KMS-11 (cell line): ENCODE data around the gene ATP5MC3.

Source experiments
- H2AFZ ChIP-seq: fragments of 200-600 bp; sonication (generic); 2 replicates; pipeline ENCODE4 v1.6.1; 2016; ENCODE audit warnings: antibody characterized with exemption, mixed run types, low read depth
- H3K27ac ChIP-seq: fragments of 200-600 bp; sonication (generic); 2 replicates; pipeline ENCODE4 v1.6.1; 2016; ENCODE audit warnings: mild to moderate bottlenecking, mixed run types
- H3K27me3 ChIP-seq: fragments of 200-600 bp; sonication (generic); 2 replicates; pipeline ENCODE4 v1.6.1; 2017; ENCODE audit warnings: mild to moderate bottlenecking, low read depth, mixed run types, moderate library complexity; ENCODE audit not compliant: insufficient read depth
- H3K36me3 ChIP-seq: fragments of 200-600 bp; sonication (generic); 2 replicates; pipeline ENCODE4 v1.6.1; 2017; ENCODE audit warnings: mild to moderate bottlenecking, mixed run types; ENCODE audit not compliant: insufficient read depth
- H3K4me1 ChIP-seq: fragments of 200-600 bp; sonication (generic); 2 replicates; pipeline ENCODE4 v1.6.1; 2016; ENCODE audit warnings: mild to moderate bottlenecking, low read depth, mixed run types; ENCODE audit not compliant: poor library complexity, severe bottlenecking
- H3K4me2 ChIP-seq: fragments of 200-600 bp; sonication (generic); 2 replicates; pipeline ENCODE4 v1.7.0; 2016; ENCODE audit warnings: mild to moderate bottlenecking, mixed run types
- H3K4me3 ChIP-seq: fragments of 200-600 bp; sonication (generic); IDR thresholded peaks from 2 replicates; pipeline ENCODE4 v1.6.1; 2017; ENCODE audit warnings: low read depth, low read length, mixed read lengths; ENCODE audit not compliant: insufficient read depth
- H3K79me2 ChIP-seq: fragments of 200-600 bp; sonication (generic); 2 replicates; pipeline ENCODE4 v1.6.1; 2016; ENCODE audit warnings: low read depth, mixed run types; ENCODE audit not compliant: insufficient read depth
- H3K9ac ChIP-seq: fragments of 200-600 bp; sonication (generic); 2 replicates; pipeline ENCODE4 v1.6.1; 2016; ENCODE audit warnings: mild to moderate bottlenecking, mixed run types
- H4K20me1 ChIP-seq: fragments of 200-600 bp; sonication (generic); 2 replicates; pipeline ENCODE4 v1.6.1; 2016; ENCODE audit warnings: mild to moderate bottlenecking, mixed run types; ENCODE audit not compliant: insufficient read depth
- TF ChIP-seq, protein P1 (sequence below): fragments of 200-600 bp; sonication (generic); conservative IDR thresholded peaks from 2 replicates; pipeline ENCODE4 v1.6.1; 2017; ENCODE audit warnings: low read depth, mild to moderate bottlenecking, antibody characterized with exemption, low read length, moderate library complexity, mixed read lengths

The ATP5MC3 gene

DNA sequence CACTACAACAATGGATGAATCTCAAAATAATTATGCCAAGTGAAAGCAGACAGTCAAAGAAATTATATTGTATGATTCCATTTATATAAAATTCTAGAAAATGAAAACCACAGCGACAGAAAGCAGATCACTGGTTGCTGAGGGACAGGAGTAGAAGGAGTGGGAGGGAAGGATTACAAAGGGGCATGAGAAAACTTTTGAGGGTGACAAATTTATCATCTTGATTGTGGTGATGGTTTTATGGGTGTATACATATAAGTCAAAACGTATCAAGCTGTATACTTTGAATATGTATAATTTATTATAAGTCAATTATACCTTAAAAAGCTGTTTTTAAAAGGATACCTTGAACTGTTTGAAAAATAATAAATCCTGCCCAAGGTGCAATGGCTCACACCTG lies 41.2 kb downstream of the ATP5MC3 start:
- Histone ChIP-seq H3K4me3 (no peak overlapping the region), H2AFZ (no peak overlapping the region), H3K27ac (no peak overlapping the region), H3K4me2 (0 out of 2 replicates have a peak overlapping the region, but pooled peaks have one; percentile 6), H3K9ac (no peak overlapping the region), H4K20me1 (no peaks in the 10 kb centered on the region), H3K79me2 (peaks cover 82% of the 10 kb centered on the region), H3K4me1 (peaks cover 80% of the 10 kb centered on the region), H3K36me3 (0 out of 2 replicates have a peak, but pooled peaks cover 4% of the 10 kb centered on the region), H3K27me3 (no peaks in the 10 kb centered on the region)
- TF ChIP-seq, protein P1, sequence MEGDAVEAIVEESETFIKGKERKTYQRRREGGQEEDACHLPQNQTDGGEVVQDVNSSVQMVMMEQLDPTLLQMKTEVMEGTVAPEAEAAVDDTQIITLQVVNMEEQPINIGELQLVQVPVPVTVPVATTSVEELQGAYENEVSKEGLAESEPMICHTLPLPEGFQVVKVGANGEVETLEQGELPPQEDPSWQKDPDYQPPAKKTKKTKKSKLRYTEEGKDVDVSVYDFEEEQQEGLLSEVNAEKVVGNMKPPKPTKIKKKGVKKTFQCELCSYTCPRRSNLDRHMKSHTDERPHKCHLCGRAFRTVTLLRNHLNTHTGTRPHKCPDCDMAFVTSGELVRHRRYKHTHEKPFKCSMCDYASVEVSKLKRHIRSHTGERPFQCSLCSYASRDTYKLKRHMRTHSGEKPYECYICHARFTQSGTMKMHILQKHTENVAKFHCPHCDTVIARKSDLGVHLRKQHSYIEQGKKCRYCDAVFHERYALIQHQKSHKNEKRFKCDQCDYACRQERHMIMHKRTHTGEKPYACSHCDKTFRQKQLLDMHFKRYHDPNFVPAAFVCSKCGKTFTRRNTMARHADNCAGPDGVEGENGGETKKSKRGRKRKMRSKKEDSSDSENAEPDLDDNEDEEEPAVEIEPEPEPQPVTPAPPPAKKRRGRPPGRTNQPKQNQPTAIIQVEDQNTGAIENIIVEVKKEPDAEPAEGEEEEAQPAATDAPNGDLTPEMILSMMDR: no peak

DNA sequence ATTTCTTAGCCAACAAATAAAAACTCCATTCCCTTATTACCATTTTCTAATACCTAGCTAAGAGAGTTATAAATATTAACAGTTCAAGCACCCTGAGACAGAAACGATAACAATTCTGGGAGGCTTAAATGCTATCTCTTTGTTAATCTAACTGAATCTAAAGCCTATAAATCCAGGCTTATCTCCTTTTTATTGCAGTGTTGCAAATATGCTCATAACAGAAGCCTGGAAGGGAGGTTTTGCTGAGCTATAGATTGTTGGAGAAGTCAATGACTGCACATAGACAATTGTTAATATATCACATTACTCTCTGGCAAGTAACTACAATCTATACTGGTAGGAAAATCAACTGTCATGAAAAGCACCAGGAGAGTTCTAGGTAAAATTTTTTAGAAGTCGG lies 43.7 kb downstream of the ATP5MC3 start:
- H4K20me1 ChIP-seq: no peaks in the 10 kb centered on the region
- H3K4me3 ChIP-seq: no peak overlapping the region
- H3K27me3 ChIP-seq: no peaks in the 10 kb centered on the region
- H3K4me2 ChIP-seq: peak overlapping the region; percentile 69
- no peak overlapping the region for H3K9ac ChIP-seq
- peaks cover 84% of the 10 kb centered on the region for H3K79me2 ChIP-seq
- TF ChIP-seq, protein P1: no peak
- H3K36me3 ChIP-seq: 0 out of 2 replicates have a peak, but pooled peaks cover 4% of the 10 kb centered on the region
- no peak overlapping the region for H2AFZ ChIP-seq
- peak overlapping the region; percentile 78 for H3K27ac ChIP-seq
- H3K4me1 ChIP-seq: peaks cover 95% of the 10 kb centered on the region

DNA sequence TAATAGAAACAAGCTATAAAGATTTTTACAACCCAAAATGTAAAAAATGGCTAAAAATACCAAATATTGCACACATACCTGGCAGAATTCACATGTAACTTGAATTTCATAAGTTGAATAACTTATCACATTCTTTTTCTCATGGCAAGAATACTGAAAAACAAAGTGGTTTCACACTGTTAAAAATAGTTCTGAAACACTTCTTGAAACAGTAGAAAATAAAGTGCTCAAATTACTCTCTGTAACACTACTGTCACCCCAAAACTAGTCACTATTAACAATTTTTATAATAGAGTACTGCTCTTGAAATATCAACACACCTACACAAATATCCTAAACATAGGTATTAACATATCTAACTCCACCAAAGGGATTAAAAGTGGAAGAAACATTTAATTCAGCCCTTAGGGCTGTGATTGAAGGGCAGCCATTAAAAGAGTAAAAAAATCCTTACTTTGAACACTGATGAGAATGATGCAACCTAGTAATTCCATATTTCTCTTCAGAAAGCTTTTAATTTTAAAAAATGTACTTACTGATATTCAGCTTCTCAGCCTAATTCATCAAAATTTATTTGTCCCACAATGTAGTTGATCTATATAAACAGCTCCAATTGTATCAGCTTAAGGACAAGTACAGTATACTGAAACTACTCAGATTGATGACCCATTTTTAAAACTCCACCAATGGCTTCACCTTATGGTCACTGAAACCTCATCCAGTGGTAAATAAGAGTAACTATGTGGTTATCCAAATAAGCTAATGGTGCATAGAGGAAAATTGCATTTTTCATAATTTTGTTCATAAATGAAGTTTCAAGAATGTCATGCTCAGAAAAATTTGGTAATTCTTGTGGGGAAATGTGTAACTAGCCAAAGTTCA lies 44.9 kb downstream of the ATP5MC3 start:
- 0 out of 2 replicates have a peak, but pooled peaks cover 4% of the 10 kb centered on the region for H3K36me3 ChIP-seq
- peak overlapping the region; percentile 69 for H3K4me2 ChIP-seq
- peak overlapping the region; percentile 78 for H3K27ac ChIP-seq
- H3K79me2 ChIP-seq: peaks cover 80% of the 10 kb centered on the region
- no peaks in the 10 kb centered on the region for H3K27me3 ChIP-seq
- no peaks in the 10 kb centered on the region for H4K20me1 ChIP-seq
- no peak overlapping the region for H2AFZ ChIP-seq
- H3K4me1 ChIP-seq: peaks cover 97% of the 10 kb centered on the region
- TF ChIP-seq, protein P1: no peak
- peak overlapping the region; percentile 68 for H3K4me3 ChIP-seq
- H3K9ac ChIP-seq: peak overlapping the region; percentile 27; the same call in 1 of the 2 replicates

DNA sequence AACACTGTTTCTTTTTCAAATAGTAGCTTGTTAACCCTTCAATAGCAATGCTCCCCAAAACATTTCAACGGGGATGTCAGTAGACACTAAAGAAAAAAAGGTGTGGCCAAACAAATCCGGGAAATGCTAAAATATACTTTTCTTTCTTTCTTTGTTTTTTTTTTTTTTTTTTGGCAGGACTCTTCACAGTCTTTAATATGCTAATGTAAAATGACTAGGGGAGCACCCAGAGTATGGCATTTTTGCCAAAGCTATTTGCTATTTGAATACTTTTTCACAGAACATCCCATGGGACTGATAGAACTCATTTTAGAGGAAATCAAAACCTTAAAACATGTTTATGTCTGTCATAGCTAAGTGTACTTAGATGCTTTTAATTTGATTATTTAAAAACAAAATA lies 45.6 kb downstream of the ATP5MC3 start:
- H2AFZ ChIP-seq: no peak overlapping the region
- 0 out of 2 replicates have a peak, but pooled peaks cover 4% of the 10 kb centered on the region for H3K36me3 ChIP-seq
- TF ChIP-seq, protein P1: no peak
- peak overlapping the region; percentile 68 for H3K4me3 ChIP-seq
- H3K27me3 ChIP-seq: no peaks in the 10 kb centered on the region
- no peaks in the 10 kb centered on the region for H4K20me1 ChIP-seq
- peak overlapping the region; percentile 27; the same call in 1 of the 2 replicates for H3K9ac ChIP-seq
- peak overlapping the region; percentile 78 for H3K27ac ChIP-seq
- peak overlapping the region; percentile 69 for H3K4me2 ChIP-seq
- peaks cover 81% of the 10 kb centered on the region for H3K79me2 ChIP-seq
- H3K4me1 ChIP-seq: peaks cover 98% of the 10 kb centered on the region
